Measurements from ENCODE around the gene YARS1.
"Not testable (repeated sequence)": the region's sequence is repeated elsewhere in the genome, so short reads cannot be mapped to it uniquely, and the experiment has no call there.

Gene YARS1

DNA sequence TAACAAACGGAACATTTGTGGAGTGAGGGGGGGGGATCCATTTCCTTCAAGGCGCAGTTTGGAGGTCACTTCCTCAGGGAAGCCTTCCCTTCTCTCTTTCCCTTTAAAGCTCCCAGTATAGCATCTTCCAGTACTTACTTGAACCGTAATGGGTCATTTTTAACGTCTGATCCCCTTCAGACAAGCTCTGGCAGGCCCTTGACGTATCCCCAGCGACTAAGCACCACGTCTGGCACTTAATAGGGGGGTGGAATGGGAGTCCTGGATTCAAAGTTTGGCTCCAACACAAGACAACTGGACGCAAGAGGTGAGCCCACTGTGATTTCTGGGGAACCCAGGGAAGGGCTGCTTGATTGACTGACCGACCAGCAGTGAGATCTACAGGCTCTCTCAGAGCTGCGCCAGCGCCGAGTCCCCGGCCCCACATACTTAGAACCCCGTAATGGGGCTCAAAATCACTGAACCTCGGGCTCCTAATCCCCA lies 441 bp downstream of the YARS1 start:
- peak; percentile 33 for DNase-seq

DNA sequence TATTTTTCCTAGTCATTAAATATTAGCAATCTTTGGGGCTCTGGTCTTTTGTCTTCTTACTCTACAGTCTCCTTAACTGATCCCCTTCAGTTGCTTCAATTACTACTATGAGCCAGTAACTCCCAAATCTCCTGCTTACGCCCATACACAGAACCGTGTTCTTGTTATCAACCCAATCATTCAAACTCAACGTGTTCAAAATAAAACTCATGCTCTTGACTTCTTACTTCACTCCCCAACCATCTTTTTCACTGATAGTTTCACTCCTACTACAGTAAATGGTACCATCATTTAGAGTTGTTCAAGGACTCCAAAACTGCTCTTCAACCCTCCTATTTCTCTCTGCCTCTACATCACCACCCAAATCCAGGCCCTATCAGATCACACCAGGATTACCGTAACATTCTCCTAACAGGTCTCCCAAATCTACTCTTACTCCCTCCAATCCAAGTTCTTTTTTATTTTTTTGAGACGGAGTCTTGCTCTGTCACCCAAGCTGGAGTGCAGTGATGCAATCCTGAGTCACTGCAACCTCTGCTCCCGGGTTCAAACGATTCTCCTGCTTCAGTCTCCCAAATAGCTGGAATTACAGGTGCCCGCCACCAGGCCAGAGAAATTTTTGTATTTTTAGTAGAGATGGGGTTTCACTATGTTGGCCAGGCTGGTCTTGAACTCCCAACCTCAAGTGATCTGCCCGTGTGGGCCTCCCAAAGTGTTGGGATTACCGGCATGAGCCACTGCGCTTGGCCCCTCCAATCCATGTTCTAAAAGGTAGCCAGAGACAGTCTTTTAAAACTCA lies 3.0 kb downstream of the YARS1 start:
- DNase-seq = peak; percentile 77

DNA sequence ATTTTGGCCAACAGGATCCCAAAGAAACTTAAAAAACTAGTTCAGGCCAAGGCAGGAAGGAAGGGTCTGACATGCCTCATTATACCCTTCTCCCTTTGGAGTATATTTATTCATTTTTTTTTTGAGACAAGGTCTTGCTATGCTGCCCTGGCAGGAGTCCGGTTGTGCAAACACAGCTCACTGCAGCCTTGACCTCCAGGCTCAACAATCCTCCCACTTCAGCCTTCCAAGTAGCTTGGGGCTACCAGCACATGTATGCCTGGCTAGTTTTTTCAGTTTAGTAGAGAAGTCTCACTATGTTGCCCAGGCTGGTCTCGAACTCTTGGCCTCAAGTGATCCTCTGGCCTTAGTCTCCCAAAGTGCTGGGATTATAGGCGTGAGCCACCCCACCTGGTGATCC lies 5.2 kb downstream of the YARS1 start:
- no peak for DNase-seq

DNA sequence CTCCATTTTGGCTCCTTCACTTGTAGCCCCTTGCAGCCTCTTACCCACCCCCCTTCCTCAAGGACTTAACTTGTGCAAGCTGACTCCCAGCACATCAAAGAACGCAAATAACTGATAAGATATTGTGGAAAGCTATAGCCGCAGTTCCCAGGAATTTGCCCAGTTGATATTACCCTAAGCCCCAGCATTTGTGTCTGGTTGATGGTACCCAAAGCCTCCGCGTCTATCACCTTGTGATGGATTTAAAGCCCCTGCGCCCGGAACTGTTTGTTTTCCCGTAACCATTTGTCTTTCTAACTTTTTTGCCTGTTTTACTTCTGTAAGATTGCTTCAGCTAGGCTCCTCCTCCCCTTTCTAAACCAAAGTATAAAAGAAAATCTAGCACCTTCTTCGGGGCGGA lies 5.9 kb downstream of the YARS1 start:
- no peak for DNase-seq

DNA sequence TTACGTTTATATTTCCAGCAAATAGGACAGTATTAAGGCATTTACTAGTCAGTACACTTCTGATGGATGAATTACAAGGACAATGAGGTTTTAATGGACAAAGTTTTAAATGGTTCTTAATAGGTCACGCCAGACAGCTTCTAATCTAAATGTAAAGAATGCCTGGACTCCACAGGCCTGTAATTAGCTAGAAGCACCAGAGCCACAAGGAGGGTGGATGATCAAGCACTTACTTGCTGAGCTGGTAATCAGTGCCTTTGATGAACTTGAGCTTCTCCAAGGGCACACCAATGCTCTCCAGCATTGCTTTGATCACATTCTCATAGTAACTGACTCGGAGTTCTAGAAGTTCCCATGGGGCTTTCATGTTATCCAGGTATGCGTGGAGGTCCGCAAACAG lies 6.8 kb downstream of the YARS1 start:
- no peak for DNase-seq

DNA sequence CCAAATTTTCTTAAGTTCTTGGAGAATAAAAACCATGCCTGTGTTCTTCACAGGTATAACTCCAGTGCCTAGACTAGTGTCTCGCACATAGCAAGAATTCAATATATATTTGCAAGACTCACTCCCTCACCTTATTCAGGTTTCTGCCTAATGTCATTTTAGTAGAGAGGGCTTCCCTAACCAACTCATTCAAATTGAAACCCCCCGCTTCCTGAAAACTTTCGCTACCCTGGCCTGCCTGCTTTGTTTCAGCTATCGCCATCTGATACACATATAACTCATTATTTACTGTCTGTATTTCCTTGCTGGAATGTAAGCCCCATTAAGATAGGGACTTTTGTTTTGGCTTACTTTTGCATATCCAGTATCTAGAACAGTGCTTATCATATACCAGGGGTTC lies 8.6 kb downstream of the YARS1 start:
- no peak for DNase-seq

DNA sequence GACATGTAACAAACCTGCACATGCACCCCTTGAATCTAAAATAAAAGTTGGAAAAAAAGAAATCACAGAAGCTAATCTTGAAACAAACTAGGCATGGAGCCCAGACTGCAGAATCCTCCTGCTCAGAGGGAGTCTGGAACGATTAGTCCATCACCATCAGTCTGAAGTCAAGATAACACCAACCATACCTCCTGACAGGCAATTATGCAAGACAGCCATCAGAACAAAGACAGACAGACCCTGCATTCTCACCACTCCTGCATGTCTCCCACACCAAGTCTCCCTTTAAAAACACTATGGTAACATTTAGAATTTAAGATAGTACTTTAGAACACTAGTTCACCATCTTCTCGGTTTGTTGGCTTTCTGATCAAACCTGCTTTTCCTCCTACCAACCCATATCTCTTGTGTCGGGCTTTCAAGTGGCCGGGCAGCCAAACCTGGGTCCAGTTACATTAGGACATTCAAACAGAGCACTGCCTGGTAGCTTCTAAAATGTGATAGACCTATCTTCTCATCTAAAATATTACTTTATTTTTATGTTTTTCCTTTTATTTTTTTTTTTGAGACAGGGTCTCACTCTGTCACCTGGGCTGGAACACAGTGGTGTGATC lies 10.1 kb downstream of the YARS1 start:
- DNase-seq = no peak

DNA sequence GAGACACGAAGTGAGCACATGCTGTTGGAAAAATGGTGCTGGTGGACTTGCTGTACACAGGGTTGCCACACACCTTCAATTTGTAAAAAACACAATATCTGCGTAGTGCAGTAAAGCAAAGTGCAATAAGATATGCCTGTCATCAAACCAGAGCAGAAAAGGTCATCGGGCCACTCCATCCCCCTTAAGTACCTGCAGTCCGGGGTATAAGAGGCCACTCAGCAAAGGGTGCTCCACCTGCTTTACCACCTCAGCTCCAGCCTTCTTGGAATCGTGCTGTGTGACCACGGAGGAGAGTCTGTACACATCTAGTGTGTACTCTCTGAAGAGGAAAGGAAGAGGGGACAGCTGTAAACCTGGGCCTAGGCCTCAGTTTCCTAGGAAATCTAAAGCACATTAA lies 10.9 kb downstream of the YARS1 start:
- DNase-seq = no peak

DNA sequence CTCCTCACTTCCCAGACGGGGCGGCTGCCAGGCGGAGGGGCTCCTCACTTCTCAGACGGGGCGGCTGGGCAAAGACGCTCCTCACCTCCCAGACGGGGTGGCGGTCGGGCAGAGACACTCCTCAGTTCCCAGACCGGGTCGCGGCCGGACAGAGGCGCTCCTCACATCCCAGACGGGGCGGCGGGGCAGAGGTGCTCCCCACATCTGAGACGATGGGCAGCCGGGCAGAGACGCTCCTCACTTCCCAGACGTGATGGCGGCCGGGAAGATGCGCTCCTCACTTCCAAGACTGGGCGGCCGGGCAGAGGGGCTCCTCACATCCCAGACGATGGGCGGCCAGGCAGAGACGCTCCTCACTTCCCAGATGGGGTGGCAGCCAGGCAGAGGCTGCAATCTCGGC lies 12.7 kb downstream of the YARS1 start:
- not testable (repeated sequence) for DNase-seq

DNA sequence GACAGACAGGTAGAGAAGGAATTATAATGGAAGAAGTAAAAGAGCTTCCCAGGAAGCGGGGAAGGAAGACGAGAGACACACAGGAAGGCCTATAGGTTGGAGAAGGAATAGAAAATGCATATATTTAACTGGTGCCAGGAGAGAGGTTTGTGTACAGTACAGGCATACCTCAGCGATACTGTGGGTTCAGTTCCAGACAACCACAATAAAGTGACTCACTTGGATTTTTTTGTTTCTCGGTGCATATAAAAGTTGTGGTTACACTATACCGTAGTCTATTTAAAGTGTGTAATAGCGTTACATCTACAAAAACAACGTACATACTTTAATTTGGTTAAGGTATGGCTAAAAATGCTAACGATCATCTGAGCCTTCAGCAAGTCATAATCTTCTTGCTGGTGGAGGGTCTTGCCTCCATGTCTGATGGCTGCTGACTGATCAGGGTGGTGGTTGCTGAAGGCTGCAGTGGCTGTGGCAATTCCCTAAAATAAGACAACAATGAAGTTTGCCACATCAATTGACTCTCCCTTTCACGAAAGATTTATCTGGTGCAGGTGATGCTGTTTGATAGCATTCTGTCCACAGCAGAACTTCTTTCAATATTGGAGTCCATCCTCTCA lies 16.0 kb downstream of the YARS1 start:
- peak; percentile 58 for DNase-seq

DNA sequence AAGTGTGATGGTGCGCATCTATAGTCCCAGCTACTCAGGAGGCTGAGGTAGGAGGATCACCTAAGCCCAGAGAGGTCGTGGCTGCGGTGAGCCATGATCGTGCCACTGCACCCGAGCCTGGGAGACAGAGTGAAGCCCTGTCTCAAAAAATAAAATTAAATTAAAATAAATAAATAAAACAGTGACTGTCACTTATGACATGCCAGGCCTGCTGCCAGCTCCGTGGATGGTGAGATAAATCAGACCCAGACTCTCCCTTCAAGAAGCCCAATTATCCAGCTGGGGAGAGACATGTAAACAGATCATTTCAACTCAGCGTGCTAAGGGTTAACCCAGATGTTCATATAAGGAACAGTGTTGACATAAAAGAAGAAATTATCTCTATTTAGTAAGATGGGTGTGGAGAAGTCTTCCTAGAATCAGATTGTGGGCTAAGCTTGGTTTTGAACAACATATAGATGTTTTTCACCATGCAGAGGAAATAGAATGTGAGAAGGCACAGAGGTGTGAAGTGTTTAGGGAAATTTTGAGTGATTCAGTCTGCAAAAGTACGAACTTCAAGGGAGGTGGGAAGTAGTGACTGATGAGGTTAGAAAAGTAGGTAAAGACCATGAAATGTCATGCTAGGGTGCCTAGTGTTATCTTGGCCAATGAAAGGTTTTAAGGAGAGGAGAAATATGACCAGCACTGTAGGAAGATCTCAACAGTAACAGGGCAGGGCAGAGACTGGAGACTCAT lies 18.3 kb downstream of the YARS1 start:
- no peak for DNase-seq

DNA sequence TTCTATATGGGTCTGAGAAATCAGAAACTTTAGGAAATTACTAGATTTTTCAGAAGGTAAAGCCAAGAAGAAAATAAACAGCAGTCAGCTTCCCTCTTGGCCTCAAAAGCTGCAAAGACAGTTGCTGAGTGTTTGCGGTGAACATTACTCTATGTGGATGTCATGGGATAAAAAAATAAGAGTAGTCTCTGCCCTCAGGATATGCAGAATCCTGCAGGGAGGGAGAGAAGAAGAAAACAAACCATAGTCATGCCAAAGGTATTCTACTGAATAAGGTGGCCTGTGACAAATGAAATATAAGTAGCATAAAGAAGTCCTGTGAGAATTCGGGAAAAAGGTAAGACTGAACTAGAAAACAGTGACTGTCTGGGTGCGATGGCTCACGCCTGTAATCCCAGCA lies 19.0 kb downstream of the YARS1 start:
- no peak for DNase-seq

DNA sequence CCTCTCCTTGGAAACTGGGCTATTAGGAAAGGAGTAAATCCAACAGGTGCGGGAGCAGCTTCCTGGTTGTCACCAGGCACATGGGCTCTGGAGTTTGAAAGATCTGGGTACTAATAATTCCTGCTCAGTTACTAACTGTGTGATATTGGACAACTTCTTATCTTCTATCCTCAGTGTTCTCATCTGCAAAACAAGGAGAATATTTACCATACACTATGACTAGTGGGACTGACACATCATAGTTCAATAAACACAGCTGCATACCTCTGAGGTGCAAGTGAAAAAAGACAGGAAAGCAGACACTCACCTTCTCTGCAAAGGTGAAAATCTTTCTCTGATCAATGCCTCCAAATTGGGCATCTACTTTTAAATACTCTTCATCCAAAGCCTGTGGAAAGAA lies 19.7 kb downstream of the YARS1 start:
- no peak for DNase-seq

DNA sequence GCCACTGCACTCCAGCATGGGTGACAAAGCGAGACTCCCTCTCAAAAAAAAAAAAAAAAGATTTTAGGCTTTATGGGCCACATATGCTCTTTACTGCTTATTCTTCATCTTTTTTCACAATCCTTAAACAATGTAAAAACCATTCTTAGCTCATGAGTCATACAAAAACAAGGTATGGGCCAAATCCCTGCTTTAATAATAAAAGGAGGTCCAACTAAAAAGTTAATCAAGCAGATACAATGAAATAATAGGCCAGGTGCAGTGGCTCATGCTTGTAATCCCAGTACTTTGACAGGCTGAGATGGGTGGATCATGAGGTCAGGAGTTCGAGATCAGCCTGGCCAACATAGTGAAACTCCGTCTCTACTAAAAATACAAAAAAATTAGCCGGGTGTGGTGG lies 21.4 kb downstream of the YARS1 start:
- peak; percentile 75 for DNase-seq

DNA sequence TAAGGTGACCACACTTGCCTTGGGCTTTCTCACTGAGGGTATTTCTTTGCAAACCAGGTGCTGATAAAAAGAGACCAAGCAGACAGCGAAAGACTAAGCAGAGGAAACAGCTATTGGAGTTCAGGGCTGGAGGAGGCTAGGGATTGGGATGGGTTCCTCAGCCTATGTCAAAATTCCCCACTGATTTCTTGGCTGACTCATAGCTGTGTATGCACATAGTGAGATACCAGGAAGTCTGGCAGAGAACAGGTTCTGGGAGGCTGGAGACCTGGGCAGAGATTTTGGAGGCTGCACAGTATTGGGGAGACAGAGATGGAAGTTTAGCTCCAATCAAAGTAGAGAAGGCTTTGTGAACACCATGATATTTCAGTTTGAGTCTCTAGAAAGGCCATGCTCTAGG lies 25.3 kb downstream of the YARS1 start:
- DNase-seq = peak; percentile 53

DNA sequence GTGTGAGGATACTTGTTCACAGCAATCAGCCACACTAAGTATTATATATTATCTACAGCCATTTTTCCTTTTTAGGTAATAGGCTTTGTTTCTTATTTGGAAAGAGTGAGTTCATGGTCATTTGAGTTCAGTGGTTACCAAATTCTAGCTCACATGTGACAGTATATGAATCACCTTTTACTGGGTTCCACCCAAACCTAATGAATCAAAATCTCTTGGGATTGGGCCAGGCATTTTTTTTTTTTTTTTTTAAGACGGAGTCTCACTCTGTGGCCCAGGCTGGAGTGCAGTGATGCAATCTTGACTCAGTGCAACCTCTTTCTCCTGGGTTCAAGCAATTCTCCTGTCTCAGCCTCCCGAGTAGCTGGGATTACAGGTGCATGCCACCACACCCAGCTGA lies 27.8 kb downstream of the YARS1 start:
- DNase-seq = peak; percentile 96

DNA sequence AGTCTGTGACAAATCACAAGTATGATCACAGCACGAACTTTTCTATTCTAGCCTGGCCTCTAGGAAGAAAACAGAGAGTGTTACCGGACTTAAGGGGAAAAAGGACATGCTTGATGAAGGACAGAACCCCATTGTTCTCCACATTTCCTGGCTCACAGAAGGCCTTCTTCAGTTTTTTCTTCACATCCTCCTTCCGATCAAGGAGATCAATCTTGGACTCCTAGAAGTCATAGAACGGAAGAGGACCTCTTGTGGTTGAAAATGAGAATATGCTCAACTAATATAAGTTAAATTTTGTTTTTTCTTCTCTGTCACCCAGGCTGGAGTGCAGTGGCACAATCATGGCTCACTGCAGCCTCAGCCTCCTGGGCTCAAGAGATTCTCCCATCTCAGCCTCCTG lies 30.3 kb downstream of the YARS1 start:
- DNase-seq = peak; percentile 51

DNA sequence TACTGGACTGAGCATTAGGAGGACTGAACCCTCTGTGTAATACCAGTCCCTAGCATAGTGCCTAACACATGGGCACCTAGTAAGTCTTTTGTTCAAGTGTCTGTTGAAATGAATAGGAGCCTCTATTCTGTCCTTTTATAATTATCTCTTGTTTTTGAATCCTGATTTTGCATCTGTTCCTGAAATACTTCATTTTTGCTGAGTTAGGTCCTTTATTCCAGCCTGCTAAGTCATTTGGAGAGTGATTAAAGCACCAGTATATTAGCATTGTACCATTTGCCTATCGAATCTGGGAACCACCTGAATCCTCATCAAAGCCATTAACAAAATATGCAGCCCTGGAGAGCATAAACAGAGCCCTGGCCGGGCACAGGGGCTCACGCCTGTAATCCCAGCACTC lies 32.3 kb downstream of the YARS1 start:
- DNase-seq = no peak

DNA sequence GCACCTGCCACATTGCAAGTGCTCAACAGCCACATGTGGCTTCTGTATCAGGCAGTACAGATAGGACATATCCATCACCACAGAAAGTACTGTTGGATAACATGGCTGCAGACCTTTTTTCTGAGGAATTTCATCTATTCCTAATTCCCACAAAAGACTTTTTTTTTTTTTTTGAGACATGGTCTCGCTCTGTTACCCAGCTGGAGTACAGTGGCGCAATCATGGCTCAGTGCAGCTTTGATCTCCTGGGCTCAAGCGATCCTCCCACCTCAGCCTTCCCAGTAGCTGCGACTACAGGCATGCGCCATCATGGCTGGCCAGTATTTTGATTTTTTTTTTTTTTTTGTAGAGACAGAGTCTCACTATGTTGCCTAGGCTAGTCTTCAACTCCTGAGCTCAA lies 33.3 kb downstream of the YARS1 start:
- DNase-seq = no peak

DNA sequence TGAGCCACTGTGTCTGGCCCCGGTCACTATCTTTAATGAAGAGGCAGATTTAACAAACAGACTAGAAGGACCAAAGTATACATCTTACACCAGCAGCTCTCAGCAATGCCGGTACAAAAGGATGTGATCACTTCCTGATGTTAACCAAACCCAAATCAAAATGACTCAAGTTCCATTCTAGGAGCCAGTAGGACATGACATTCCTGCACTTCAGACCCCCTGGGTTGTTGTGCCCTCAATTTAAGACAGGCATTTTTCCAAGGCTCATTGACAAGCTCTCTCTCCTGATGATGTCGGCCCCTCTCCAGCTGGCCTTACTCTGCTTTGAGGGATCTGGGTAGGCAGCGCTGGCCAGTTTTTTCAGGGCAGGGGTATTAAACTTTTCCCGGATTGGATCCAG lies 35.1 kb downstream of the YARS1 start:
- DNase-seq = no peak

DNA sequence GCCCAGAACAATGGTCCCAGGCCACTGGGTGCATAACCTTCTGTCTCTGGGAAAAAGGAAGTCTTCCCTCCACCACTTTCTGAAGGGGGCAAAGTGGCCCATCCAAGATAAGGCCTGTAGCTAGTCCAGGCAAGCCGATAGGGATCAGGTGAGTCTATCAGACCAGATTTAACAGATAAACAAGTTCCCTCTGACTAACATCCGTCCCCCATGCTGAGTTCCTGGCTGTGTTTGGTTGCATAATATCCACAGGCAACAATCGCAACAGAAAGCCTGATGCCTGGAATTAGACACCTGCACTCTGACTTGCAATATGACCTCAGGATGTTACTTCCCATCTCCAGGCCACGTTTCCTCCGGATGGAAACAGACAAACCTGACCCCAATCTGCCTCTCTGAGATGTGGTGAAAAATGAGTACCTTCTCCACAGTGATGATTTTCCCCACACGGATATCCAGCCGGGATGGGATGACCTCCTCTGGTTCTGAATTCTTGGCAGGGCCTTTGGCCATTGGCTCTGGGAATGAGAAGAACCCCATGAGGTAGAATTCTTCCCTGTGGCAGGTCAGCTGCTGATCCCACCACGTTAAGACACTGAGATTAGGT lies 36.4 kb downstream of the YARS1 start:
- no peak for DNase-seq

DNA sequence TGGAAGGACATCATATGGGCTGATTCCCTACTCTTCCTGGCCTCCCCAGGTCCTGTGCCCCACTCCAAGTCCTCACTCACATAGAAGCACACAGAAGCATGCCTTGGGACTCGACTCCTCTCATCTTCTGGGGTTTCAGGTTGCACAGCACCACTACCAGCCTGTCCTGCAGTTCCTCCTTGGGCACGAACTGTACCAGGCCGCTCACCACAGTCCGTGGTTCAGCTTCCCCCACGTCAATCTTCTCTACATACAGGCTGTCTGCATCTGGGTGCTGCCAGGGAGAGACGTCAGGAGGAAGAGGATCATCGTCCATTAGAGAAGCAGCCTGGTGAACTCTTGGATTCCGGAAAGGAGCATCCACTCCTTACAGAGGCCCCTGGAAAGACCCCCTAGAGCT lies 37.2 kb downstream of the YARS1 start:
- DNase-seq = no peak

DNA sequence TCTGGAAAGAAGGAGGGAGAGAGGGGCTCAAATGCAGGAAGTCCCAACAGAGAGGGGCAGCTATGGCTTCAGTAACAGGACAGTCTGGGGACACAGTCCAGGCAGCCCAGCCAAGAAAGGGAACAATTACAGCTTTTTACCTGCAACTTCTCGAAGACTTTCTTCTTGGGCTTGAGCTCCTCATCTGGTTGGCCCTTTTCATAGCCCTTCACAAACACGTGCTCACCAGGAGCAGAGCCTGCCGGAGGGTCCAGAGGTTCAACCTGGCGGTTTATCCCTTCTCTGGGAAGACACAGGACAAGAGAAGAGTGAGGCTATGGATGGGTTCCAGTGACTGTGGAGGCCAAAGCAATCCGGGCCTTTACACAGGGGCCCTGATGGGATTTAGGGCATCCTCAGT lies 37.9 kb downstream of the YARS1 start:
- DNase-seq = no peak

Data from HCEC 1CT (cell line).